GM12878 (cell line): Measurements from ENCODE around the gene PDZD11.

Experiments used
- BRCA1 ChIP-seq: IDR thresholded peaks from 2 replicates; pipeline ENCODE4 v1.6.1; 2011; ENCODE audit warnings: low read depth, low read length, improper control_type of control experiment
- CTCF ChIP-seq, 3 experiments: IDR thresholded peaks in 2 of 3; conservative IDR thresholded peaks in 1 of 3; 2 replicates each; pipeline ENCODE4 v1.5.1; 2011; ENCODE audit warnings: low read depth in 3 of 3, low read length in 3 of 3, mild to moderate bottlenecking in 3 of 3, control low read depth in 2 of 3, moderate library complexity in 2 of 3, inconsistent platforms in 1 of 3, mixed read lengths in 1 of 3; ENCODE audit not compliant: control insufficient read depth in 2 of 3, insufficient read depth in 1 of 3; ENCODE audit errors: extremely low read depth in 1 of 3
- EGR1 ChIP-seq, 2 experiments: IDR thresholded peaks; 1 replicate in 1 of 2; 2 replicates in 1 of 2; pipeline ENCODE4 v1.6.1; 2011 to 2012; ENCODE audit warnings: low read depth in 2 of 2, low read length in 2 of 2, borderline replicate concordance in 1 of 2, mild to moderate bottlenecking in 1 of 2, moderate library complexity in 1 of 2
- ESRRA ChIP-seq: IDR thresholded peaks from 2 replicates; pipeline ENCODE4 v1.6.1; 2012; ENCODE audit warnings: mild to moderate bottlenecking, low read length, improper control_type of control experiment
- JUND ChIP-seq: IDR thresholded peaks from 2 replicates; pipeline ENCODE4 v1.6.1; 2012; ENCODE audit warnings: low read depth, mild to moderate bottlenecking, low read length, improper control_type of control experiment, moderate library complexity
- MEF2B ChIP-seq: fragments of 450-650 bp; IDR thresholded peaks from 2 replicates; pipeline ENCODE4 v1.6.1; 2018; ENCODE audit warnings: mild to moderate bottlenecking, moderate library complexity; ENCODE audit not compliant: partially characterized antibody, poor library complexity, severe bottlenecking
- NFIC ChIP-seq: IDR thresholded peaks from 2 replicates; pipeline ENCODE4 v1.6.1; 2012; ENCODE audit warnings: low read depth, mild to moderate bottlenecking, inconsistent platforms, low read length, moderate library complexity
- POLR2A ChIP-seq: IDR thresholded peaks from 2 replicates; pipeline ENCODE4 v1.6.1; 2011; ENCODE audit warnings: low read depth, mild to moderate bottlenecking, low read length
- REST ChIP-seq: IDR thresholded peaks from 2 replicates; pipeline ENCODE4 v1.6.1; 2012; ENCODE audit warnings: mild to moderate bottlenecking, low read depth, low read length
- SIN3A ChIP-seq: IDR thresholded peaks from 2 replicates; pipeline ENCODE4 v1.6.1; 2012; ENCODE audit warnings: low read depth, low read length, improper control_type of control experiment
- SP1 ChIP-seq: IDR thresholded peaks from one replicate; pipeline ENCODE4 v1.6.1; 2011; ENCODE audit warnings: low read depth, low read length
- TARDBP ChIP-seq: IDR thresholded peaks from 2 replicates; pipeline ENCODE4 v1.6.1; 2016; ENCODE audit warnings: borderline replicate concordance
- ZBTB33 ChIP-seq: fragments of 450-650 bp; IDR thresholded peaks from 2 replicates; pipeline ENCODE4 v1.6.1; 2017; ENCODE audit warnings: mild to moderate bottlenecking
- TF ChIP-seq, protein P1 (sequence below): fragments of 450-650 bp; IDR thresholded peaks from 2 replicates; pipeline ENCODE4 v1.6.1; 2016; ENCODE audit warnings: mild to moderate bottlenecking, moderate library complexity, borderline replicate concordance

GRCh38 chrX:70262952-70263567 is 26.7 kb downstream of the PDZD11 start:
- no peak for TF ChIP-seq ZBTB33
- peak; percentile 46 to 73 (median 65) for TF ChIP-seq CTCF (IDR thresholded peaks at IDR 0.05 in 2 of 3, conservative IDR thresholded peaks at IDR 0.05 in 1 of 3; ENCODE audit: control insufficient read depth in 2 of 3, extremely low read depth in 1 of 3, insufficient read depth in 1 of 3, low read depth in 3 of 3, low read length in 3 of 3)
- no peak for TF ChIP-seq MEF2B
- TF ChIP-seq BRCA1 = no peak
- no peak for TF ChIP-seq NFIC
- TF ChIP-seq TARDBP = no peak
- no peak for TF ChIP-seq POLR2A
- TF ChIP-seq, protein P1, sequence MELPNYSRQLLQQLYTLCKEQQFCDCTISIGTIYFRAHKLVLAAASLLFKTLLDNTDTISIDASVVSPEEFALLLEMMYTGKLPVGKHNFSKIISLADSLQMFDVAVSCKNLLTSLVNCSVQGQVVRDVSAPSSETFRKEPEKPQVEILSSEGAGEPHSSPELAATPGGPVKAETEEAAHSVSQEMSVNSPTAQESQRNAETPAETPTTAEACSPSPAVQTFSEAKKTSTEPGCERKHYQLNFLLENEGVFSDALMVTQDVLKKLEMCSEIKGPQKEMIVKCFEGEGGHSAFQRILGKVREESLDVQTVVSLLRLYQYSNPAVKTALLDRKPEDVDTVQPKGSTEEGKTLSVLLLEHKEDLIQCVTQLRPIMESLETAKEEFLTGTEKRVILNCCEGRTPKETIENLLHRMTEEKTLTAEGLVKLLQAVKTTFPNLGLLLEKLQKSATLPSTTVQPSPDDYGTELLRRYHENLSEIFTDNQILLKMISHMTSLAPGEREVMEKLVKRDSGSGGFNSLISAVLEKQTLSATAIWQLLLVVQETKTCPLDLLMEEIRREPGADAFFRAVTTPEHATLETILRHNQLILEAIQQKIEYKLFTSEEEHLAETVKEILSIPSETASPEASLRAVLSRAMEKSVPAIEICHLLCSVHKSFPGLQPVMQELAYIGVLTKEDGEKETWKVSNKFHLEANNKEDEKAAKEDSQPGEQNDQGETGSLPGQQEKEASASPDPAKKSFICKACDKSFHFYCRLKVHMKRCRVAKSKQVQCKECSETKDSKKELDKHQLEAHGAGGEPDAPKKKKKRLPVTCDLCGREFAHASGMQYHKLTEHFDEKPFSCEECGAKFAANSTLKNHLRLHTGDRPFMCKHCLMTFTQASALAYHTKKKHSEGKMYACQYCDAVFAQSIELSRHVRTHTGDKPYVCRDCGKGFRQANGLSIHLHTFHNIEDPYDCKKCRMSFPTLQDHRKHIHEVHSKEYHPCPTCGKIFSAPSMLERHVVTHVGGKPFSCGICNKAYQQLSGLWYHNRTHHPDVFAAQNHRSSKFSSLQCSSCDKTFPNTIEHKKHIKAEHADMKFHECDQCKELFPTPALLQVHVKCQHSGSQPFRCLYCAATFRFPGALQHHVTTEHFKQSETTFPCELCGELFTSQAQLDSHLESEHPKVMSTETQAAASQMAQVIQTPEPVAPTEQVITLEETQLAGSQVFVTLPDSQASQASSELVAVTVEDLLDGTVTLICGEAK = no peak
- TF ChIP-seq ESRRA = no peak
- no peak for TF ChIP-seq SP1
- TF ChIP-seq REST = no peak
- no peak for TF ChIP-seq JUND
- TF ChIP-seq EGR1 (IDR thresholded peaks at IDR 0.05; ENCODE audit: borderline replicate concordance in 1 of 2, low read depth in 2 of 2, low read length in 2 of 2) = no peak
- no peak for TF ChIP-seq SIN3A
